K562 (cell line): ENCODE results near the gene SCPEP1. TPM values are rescaled to one million over a fixed set of nuclear protein-coding genes. Genes with fewer than 3 reads are reported as not detected.
"Not testable (repeated sequence)": the region's sequence is repeated elsewhere in the genome, so short reads cannot be mapped to it uniquely, and the experiment has no call there.

Experiments
- ATAC-seq: fragments of 200-7000 bp; cut with Tn5 transposase; 3 replicates; pipeline ENCODE4 v1.9.1; 2020; ENCODE audit warnings: moderate library complexity
- BruUV-seq: library from RNA; stranded (reverse); fragments of 400-500 nt; replicated peaks from 2 replicates; lab custom pipeline; 2021; lab: Mats Ljungman, UMichigan
- CTCF ChIA-PET: fragments of 300-600 bp; formaldehyde crosslinking; extraction: SDS; loops from one replicate; lab custom pipeline; 2021; ENCODE audit warnings: low intra/inter-chr PET ratio; lab: Yijun Ruan, JAX
- POLR2A ChIA-PET: fragments of 300-600, 350-650 bp; sonication (Branson Sonifier 250); formaldehyde crosslinking; extraction: SDS; loops from one replicate; lab custom pipeline; 2021; ENCODE audit warnings: antibody characterized with exemption, inconsistent platforms; lab: Yijun Ruan, JAX
- DNase-seq, 4 experiments: peaks; one replicate each; pipeline versions ENCODE4 v3.0.0 to v3.0.0-alpha.2; 2011 to 2018; ENCODE audit warnings: low spot score in 3 of 4, mixed read lengths in 3 of 4; ENCODE audit errors: extremely low read depth in 1 of 4
- FAIRE-seq: peaks from 2 replicates; lab custom pipeline; 2011; peaks lifted over from hg19 to GRCh38; lab: Jason Lieb, UNC
- H2AFZ ChIP-seq: 2 replicates; pipeline ENCODE4 v1.6.0; 2011; ENCODE audit warnings: low read depth, low read length, control low read depth, inconsistent platforms
- H3K27ac ChIP-seq: fragments of 200-600 bp; 3 replicates; pipeline ENCODE4 v1.8.0; 2011; ENCODE audit warnings: low read depth, mild to moderate bottlenecking, control low read depth, inconsistent platforms, low read length, moderate library complexity, mixed read lengths; ENCODE audit errors: extremely low read depth
- H3K27me3 ChIP-seq, 2 experiments: fragments of 300-600 bp in 1 of 2; 2 replicates in 1 of 2; 3 replicates in 1 of 2; pipeline versions ENCODE4 v1.6.0 to v1.8.0; 2011; ENCODE audit warnings: inconsistent platforms in 2 of 2, low read length in 2 of 2, mild to moderate bottlenecking in 1 of 2, mixed read lengths in 1 of 2, moderate library complexity in 1 of 2; ENCODE audit not compliant: control insufficient read depth in 2 of 2, insufficient read depth in 2 of 2
- H3K36me3 ChIP-seq: fragments of 300-600 bp; 3 replicates; pipeline ENCODE4 v1.8.0; 2011; ENCODE audit warnings: mild to moderate bottlenecking, low read length, inconsistent platforms; ENCODE audit not compliant: control insufficient read depth, insufficient read depth
- H3K4me1 ChIP-seq, 2 experiments: fragments of 200-600 bp in 1 of 2; replicated peaks in 1 of 2; 2 replicates in 1 of 2; 3 replicates in 1 of 2; pipeline versions ENCODE4 v1.5.1 to v1.8.0; 2011; ENCODE audit warnings: inconsistent platforms in 2 of 2, low read length in 2 of 2, mild to moderate bottlenecking in 1 of 2, mixed read lengths in 1 of 2, moderate library complexity in 1 of 2; ENCODE audit not compliant: control insufficient read depth in 2 of 2, insufficient read depth in 2 of 2
- H3K4me2 ChIP-seq: 2 replicates; pipeline ENCODE4 v1.6.1; 2011; ENCODE audit warnings: low read length, control low read depth, inconsistent platforms, mixed read lengths; ENCODE audit not compliant: insufficient read depth
- H3K4me3 ChIP-seq: fragments of 200-600 bp; sonication (generic), shearing (Covaris generic); 2 replicates; pipeline ENCODE4 v1.5.1; 2016; ENCODE audit warnings: control low read depth, inconsistent platforms
- H3K79me2 ChIP-seq: fragments of 200-600 bp; 3 replicates; pipeline ENCODE4 v1.8.0; 2011; ENCODE audit warnings: low read length, inconsistent platforms; ENCODE audit not compliant: control insufficient read depth, insufficient read depth
- H3K9ac ChIP-seq, 2 experiments: 2 replicates each; pipeline versions ENCODE4 v1.6.0 to v1.6.1; 2011; ENCODE audit warnings: low read depth in 2 of 2, low read length in 2 of 2, control low read depth in 1 of 2, inconsistent platforms in 1 of 2, mild to moderate bottlenecking in 1 of 2, mixed read lengths in 1 of 2; ENCODE audit not compliant: insufficient read depth in 1 of 2
- H3K9me1 ChIP-seq: one replicate; pipeline ENCODE4 v1.6.0; 2011; ENCODE audit warnings: inconsistent platforms, mild to moderate bottlenecking, low read length, moderate library complexity; ENCODE audit not compliant: control insufficient read depth, insufficient read depth
- H3K9me3 ChIP-seq: replicated peaks from 2 replicates; pipeline ENCODE4 v1.5.1; 2011; ENCODE audit warnings: low read depth, low read length, inconsistent platforms; ENCODE audit not compliant: control insufficient read depth, insufficient read depth
- H4K20me1 ChIP-seq: replicated peaks from 2 replicates; pipeline ENCODE4 v1.6.1; 2011; ENCODE audit warnings: low read length, inconsistent platforms, mixed read lengths; ENCODE audit not compliant: control insufficient read depth, insufficient read depth
- BRF1 ChIP-seq: IDR thresholded peaks from 3 replicates; pipeline ENCODE4 v1.6.1; 2011; ENCODE audit warnings: borderline replicate concordance, mild to moderate bottlenecking; ENCODE audit not compliant: insufficient read length; ENCODE audit errors: extremely low read depth
- DPF2 ChIP-seq: fragments of 450-650 bp; IDR thresholded peaks from 2 replicates; pipeline ENCODE4 v1.6.1; 2016
- FOS ChIP-seq: IDR thresholded peaks from 3 replicates; pipeline ENCODE4 v1.6.1; 2011; ENCODE audit not compliant: insufficient read length; ENCODE audit errors: extremely low read depth
- FOSL1 ChIP-seq: fragments of 200-800 bp; sonication (Bioruptor generic); conservative IDR thresholded peaks from 2 replicates; pipeline ENCODE4 v1.6.1; 2016; ENCODE audit warnings: missing genetic modification characterization, missing compliant biosample characterization
- JUND ChIP-seq, 2 experiments: IDR thresholded peaks; 2 replicates in 1 of 2; 3 replicates in 1 of 2; pipeline ENCODE4 v1.6.1; 2011; ENCODE audit warnings: borderline replicate concordance in 2 of 2, low read depth in 2 of 2, low read length in 2 of 2, improper control_type of control experiment in 1 of 2, missing biosample characterization in 1 of 2, missing genetic modification characterization in 1 of 2, missing genetic modification reagents in 1 of 2
- MEF2D ChIP-seq: conservative IDR thresholded peaks from 2 replicates; pipeline ENCODE4 v1.6.1; 2016; ENCODE audit warnings: low read depth, missing genetic modification characterization, missing compliant biosample characterization
- MTA3 ChIP-seq: fragments of 450-650 bp; formaldehyde crosslinking; IDR thresholded peaks from 2 replicates; pipeline ENCODE4 v1.6.1; 2017; ENCODE audit warnings: mild to moderate bottlenecking, borderline replicate concordance
- NCOA4 ChIP-seq: fragments of 450-650 bp; IDR thresholded peaks from 2 replicates; pipeline ENCODE4 v1.6.1; 2018; ENCODE audit warnings: mild to moderate bottlenecking; ENCODE audit not compliant: partially characterized antibody
- NR2C1 ChIP-seq, 2 experiments: fragments of 450-650 bp; IDR thresholded peaks; 2 replicates each; pipeline ENCODE4 v1.6.1; 2017; ENCODE audit warnings: mild to moderate bottlenecking in 2 of 2, antibody characterized with exemption in 1 of 2, inconsistent platforms in 1 of 2, missing compliant biosample characterization in 1 of 2, missing genetic modification characterization in 1 of 2
- SMARCA4 ChIP-seq: fragments of 450-650 bp; IDR thresholded peaks from 2 replicates; pipeline ENCODE4 v1.6.1; 2016
- SMARCC2 ChIP-seq: fragments of 450-650 bp; IDR thresholded peaks from 2 replicates; pipeline ENCODE4 v1.6.1; 2017; ENCODE audit warnings: antibody characterized with exemption, moderate library complexity, mild to moderate bottlenecking, low read depth
- SOX6 ChIP-seq: fragments of 450-650 bp; IDR thresholded peaks from 2 replicates; pipeline ENCODE4 v1.6.1; 2014; ENCODE audit warnings: mild to moderate bottlenecking
- ZC3H11A ChIP-seq: IDR thresholded peaks from 2 replicates; pipeline ENCODE4 v1.6.1; 2012; ENCODE audit warnings: low read depth, low read length, improper control_type of control experiment
- ZNF316 ChIP-seq: fragments of 450-650 bp; IDR thresholded peaks from 2 replicates; pipeline ENCODE4 v1.6.1; 2016
- ZNF551 ChIP-seq: fragments of 250-450 bp; sonication (Bioruptor Pico); IDR thresholded peaks from 2 replicates; pipeline ENCODE4 v1.5.0; 2021; ENCODE audit warnings: mild to moderate bottlenecking, moderate library complexity
- ZNF644 ChIP-seq: fragments of 200-800 bp; sonication (Bioruptor generic); IDR thresholded peaks from 2 replicates; pipeline ENCODE4 v1.6.1; 2016; ENCODE audit warnings: low read depth, missing genetic modification characterization, missing compliant biosample characterization
- WGBS: fragments of 100-300 bp; shearing (Covaris generic); methylation state at CpG from one replicate; pipeline ENCODE4 v1.1.6; 2016; ENCODE audit warnings: low coverage, mixed read lengths; ENCODE audit not compliant: insufficient coverage; ENCODE audit errors: missing lambda C conversion rate; 5-methylcytosine and 5-hydroxymethylcytosine counted together
- in situ Hi-C: fragments of 300-500 bp; cut with MboI; formaldehyde crosslinking; loops from 4 replicates; pipeline ENCODE4 v1.15.0; 2018; ENCODE audit warnings: inconsistent platforms, mixed read lengths
- intact Hi-C: fragments of 100-400 bp; cut with micrococcal nuclease; formaldehyde crosslinking; loops from 2 replicates; pipeline ENCODE4 v1.14.2; 2022
- polyA plus RNA-seq, 8 experiments: library from polyadenylated mRNA; depleted of rRNA in 4 of 8; stranded (reverse) in 5 of 8; unstranded in 3 of 8; fragments of >200 nt; fragmentation: Nextera tagmentation in 2 of 8; fragmentation: Illumina TruSeq in 1 of 8; extraction: Ambion mirVana in 2 of 8; extraction: Trizol in 1 of 8; gene quantifications; 2 replicates each; pipeline versions ENCODE4 v1.2.1 to v1.2.3, GENCODE V29; 2011 to 2014; ENCODE audit warnings: inconsistent platforms in 1 of 8, missing spikeins in 1 of 8
- total RNA-seq, 7 experiments: library from RNA; depleted of rRNA in 6 of 7; stranded (reverse); fragments of >200 nt in 6 of 7; fragmentation: Illumina TruSeq in 2 of 7; extraction: Trizol in 2 of 7; gene quantifications; 2 replicates each; pipeline versions ENCODE4 v1.2.1 to v1.2.3, GENCODE V29; 2011 to 2021; ENCODE audit warnings: low replicate concordance in 1 of 7
- TF ChIP-seq, protein P1 (sequence below): sonication (generic); IDR thresholded peaks from 2 replicates; pipeline ENCODE4 v1.6.1; 2016
- TF ChIP-seq, protein P2 (sequence below): sonication (generic); formaldehyde crosslinking; IDR thresholded peaks from 2 replicates; pipeline ENCODE4 v1.8.0; 2022; ENCODE audit warnings: mild to moderate bottlenecking, missing genetic modification reagents
- TF ChIP-seq, protein P3 (sequence below): fragments of 450-650 bp; formaldehyde crosslinking; conservative IDR thresholded peaks from 2 replicates; pipeline ENCODE4 v1.4.0; 2022; ENCODE audit warnings: mild to moderate bottlenecking, missing genetic modification characterization

The SCPEP1 gene
- total and polyA plus RNA-seq, 9 of the 15 experiments (the other 6 are each of a cell fraction or from before 2014, with no cell fraction given): 5.1 to 14.8 (median 7.2) TPM

DNA sequence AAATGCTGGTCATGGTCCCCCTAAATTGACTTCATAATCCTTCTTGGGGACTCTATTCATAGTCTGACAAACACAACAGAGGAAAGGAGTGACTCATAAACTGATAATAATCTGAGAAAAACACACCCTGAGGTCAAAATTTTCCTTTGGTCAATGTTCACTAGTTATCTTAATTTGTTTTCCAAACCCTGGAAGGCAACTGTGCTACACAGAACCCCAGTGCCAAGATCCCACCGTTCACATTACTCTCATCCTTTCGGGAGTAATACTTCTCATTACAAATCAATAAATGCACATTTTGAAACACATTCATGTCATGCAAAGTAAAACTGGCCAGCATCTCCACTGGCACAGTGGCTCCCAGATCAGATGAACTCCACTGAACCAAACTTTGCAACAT is 40.2 kb upstream of the SCPEP1 start (continued):
- no peak for TF ChIP-seq ZNF551
- peak; percentile 72 for TF ChIP-seq SMARCA4
- TF ChIP-seq DPF2: peak; percentile 65; the same call in 1 of the 2 replicates
- TF ChIP-seq, protein P1, sequence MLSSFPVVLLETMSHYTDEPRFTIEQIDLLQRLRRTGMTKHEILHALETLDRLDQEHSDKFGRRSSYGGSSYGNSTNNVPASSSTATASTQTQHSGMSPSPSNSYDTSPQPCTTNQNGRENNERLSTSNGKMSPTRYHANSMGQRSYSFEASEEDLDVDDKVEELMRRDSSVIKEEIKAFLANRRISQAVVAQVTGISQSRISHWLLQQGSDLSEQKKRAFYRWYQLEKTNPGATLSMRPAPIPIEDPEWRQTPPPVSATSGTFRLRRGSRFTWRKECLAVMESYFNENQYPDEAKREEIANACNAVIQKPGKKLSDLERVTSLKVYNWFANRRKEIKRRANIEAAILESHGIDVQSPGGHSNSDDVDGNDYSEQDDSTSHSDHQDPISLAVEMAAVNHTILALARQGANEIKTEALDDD: peak; percentile 44; the same call in 1 of the 2 replicates
- TF ChIP-seq NR2C1 (IDR thresholded peaks at IDR 0.05): no peak
- 0 out of 2 replicates have a peak, but pooled peaks have one; percentile 66 for TF ChIP-seq NR2C1 (tag; IDR thresholded peaks at IDR 0.05)
- 0 out of 2 replicates have a peak, but pooled peaks have one; percentile 14 for TF ChIP-seq MEF2D (tag)
- no peak for TF ChIP-seq ZNF316
- TF ChIP-seq FOSL1 (tag): peak; percentile 96
- 0 out of 2 replicates have a peak, but pooled peaks have one; percentile 29 for TF ChIP-seq ZNF644 (tag)
- no peak for TF ChIP-seq NCOA4
- TF ChIP-seq MTA3: peak; percentile 30; the same call in 1 of the 2 replicates
- peak; percentile 70 for TF ChIP-seq SMARCC2
- TF ChIP-seq ZC3H11A: no peak
- TF ChIP-seq BRF1: no peak
- TF ChIP-seq, protein P2, sequence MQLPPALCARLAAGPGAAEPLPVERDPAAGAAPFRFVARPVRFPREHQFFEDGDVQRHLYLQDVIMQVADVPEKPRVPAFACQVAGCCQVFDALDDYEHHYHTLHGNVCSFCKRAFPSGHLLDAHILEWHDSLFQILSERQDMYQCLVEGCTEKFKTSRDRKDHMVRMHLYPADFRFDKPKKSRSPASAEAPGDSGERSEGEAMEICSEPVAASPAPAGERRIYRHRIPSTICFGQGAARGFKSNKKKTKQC (CRISPR knock-in tag): no peak
- TF ChIP-seq FOS: peak; percentile 16
- TF ChIP-seq JUND (IDR thresholded peaks at IDR 0.05; ENCODE audit: borderline replicate concordance, low read depth, low read length): peak; percentile 92
- TF ChIP-seq JUND (tag; IDR thresholded peaks at IDR 0.05; ENCODE audit: borderline replicate concordance, low read depth, low read length): peak; percentile 88; the same call in 2 of the 3 replicates
- TF ChIP-seq, protein P3, sequence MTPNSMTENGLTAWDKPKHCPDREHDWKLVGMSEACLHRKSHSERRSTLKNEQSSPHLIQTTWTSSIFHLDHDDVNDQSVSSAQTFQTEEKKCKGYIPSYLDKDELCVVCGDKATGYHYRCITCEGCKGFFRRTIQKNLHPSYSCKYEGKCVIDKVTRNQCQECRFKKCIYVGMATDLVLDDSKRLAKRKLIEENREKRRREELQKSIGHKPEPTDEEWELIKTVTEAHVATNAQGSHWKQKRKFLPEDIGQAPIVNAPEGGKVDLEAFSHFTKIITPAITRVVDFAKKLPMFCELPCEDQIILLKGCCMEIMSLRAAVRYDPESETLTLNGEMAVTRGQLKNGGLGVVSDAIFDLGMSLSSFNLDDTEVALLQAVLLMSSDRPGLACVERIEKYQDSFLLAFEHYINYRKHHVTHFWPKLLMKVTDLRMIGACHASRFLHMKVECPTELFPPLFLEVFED: no peak
- TF ChIP-seq SOX6: 0 out of 2 replicates have a peak, but pooled peaks have one; percentile 13

DNA sequence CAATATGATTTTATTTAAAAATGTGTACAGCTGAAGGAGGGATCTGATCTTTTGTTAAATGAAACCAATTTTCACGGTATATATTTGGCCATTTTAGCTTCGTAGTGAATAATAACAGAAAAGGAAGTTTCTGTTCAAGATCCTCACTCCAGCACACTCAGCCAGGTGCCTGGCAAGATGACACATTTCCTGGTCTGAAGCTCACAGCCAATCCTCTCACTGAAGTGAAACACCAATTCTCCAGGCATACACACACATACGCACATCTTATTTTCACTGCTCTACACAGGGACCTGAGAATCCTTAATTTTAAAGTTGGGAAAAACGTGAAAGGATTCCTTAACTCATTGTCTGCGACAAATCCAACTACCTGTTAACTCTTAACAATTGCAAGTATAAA is 39.7 kb upstream of the SCPEP1 start:
- TSS peak; percentile 27 for BruUV-seq
- H3K36me3 ChIP-seq: peaks cover 72% of the 10 kb centered on the region
- H3K9me1 ChIP-seq, POLR2A ChIA-PET, H3K79me2 ChIP-seq, H3K9me3 ChIP-seq, ATAC-seq, H3K9ac ChIP-seq, H3K4me3 ChIP-seq, H3K27ac ChIP-seq, H4K20me1 ChIP-seq, H3K4me1 ChIP-seq, DNase-seq, H3K4me2 ChIP-seq, FAIRE-seq, H3K27me3 ChIP-seq, H2AFZ ChIP-seq: not testable (repeated sequence)
- in situ Hi-C loops (loop anchor here (5.0 kb wide), 1 partner anchor 121 kb away; no protein-coding TSS in a partner anchor), intact Hi-C loops (loop anchor here (10.0 kb wide), 1 partner anchor 443 kb away; no protein-coding TSS in a partner anchor)
- CTCF ChIA-PET: interaction anchor here (2.2 kb wide), 1 partner anchor 46 kb away, joined by 6 read pairs; no protein-coding TSS in a partner anchor
- 86% methylated on average over 5 of the region's 5 CpGs for WGBS
